HepG2 (cell line): ENCODE results near the gene CDC27.

Experiments
- CTCF ChIP-seq: sonication (generic); formaldehyde crosslinking; IDR thresholded peaks from 2 replicates; pipeline ENCODE4 v1.5.0; 2020; ENCODE audit warnings: mild to moderate bottlenecking, missing genetic modification reagents, moderate library complexity
- EZH2 ChIP-seq: conservative IDR thresholded peaks from 2 replicates; pipeline ENCODE4 v1.6.1; 2012; ENCODE audit warnings: mild to moderate bottlenecking, low read depth, low read length, moderate library complexity
- FOXA3 ChIP-seq: IDR thresholded peaks from 2 replicates; pipeline ENCODE4 v1.6.1; 2016; ENCODE audit warnings: missing genetic modification reagents, missing compliant biosample characterization
- GTF2F1 ChIP-seq: fragments of 150-350 bp; IDR thresholded peaks from 2 replicates; pipeline ENCODE4 v1.6.1; 2014; ENCODE audit warnings: low read length
- JUND ChIP-seq: sonication (generic); formaldehyde crosslinking; IDR thresholded peaks from 2 replicates; pipeline ENCODE4 v1.8.0; 2022; ENCODE audit warnings: mild to moderate bottlenecking, missing genetic modification reagents
- NR2F1 ChIP-seq, 2 experiments: fragments of 450-650 bp in 1 of 2; formaldehyde crosslinking in 1 of 2; IDR thresholded peaks; 2 replicates each; pipeline versions ENCODE4 v1.5.0 to v1.6.1; 2016 to 2020; ENCODE audit warnings: mild to moderate bottlenecking in 1 of 2, missing compliant biosample characterization in 1 of 2, missing genetic modification reagents in 1 of 2, moderate library complexity in 1 of 2
- POLR2A ChIP-seq, 2 experiments: IDR thresholded peaks; 2 replicates each; pipeline ENCODE4 v1.6.1; 2011; ENCODE audit warnings: low read depth in 2 of 2, low read length in 2 of 2, mild to moderate bottlenecking in 1 of 2, moderate library complexity in 1 of 2; ENCODE audit not compliant: insufficient read depth in 1 of 2
- SMAD3 ChIP-seq: sonication (generic); formaldehyde crosslinking; IDR thresholded peaks from 2 replicates; pipeline ENCODE4 v1.4.0; 2020; ENCODE audit warnings: missing genetic modification reagents
- SMC3 ChIP-seq: IDR thresholded peaks from 2 replicates; pipeline ENCODE4 v1.6.1; 2011; ENCODE audit warnings: low read length, improper control_type of control experiment
- ZNF121 ChIP-seq: sonication (generic); formaldehyde crosslinking; IDR thresholded peaks from 2 replicates; pipeline ENCODE4 v1.5.0; 2020; ENCODE audit warnings: mild to moderate bottlenecking, missing genetic modification reagents
- ZNF747 ChIP-seq: sonication (generic); formaldehyde crosslinking; IDR thresholded peaks from 2 replicates; pipeline ENCODE4 v1.8.1; 2023; ENCODE audit warnings: missing genetic modification reagents, mild to moderate bottlenecking, borderline replicate concordance

DNA sequence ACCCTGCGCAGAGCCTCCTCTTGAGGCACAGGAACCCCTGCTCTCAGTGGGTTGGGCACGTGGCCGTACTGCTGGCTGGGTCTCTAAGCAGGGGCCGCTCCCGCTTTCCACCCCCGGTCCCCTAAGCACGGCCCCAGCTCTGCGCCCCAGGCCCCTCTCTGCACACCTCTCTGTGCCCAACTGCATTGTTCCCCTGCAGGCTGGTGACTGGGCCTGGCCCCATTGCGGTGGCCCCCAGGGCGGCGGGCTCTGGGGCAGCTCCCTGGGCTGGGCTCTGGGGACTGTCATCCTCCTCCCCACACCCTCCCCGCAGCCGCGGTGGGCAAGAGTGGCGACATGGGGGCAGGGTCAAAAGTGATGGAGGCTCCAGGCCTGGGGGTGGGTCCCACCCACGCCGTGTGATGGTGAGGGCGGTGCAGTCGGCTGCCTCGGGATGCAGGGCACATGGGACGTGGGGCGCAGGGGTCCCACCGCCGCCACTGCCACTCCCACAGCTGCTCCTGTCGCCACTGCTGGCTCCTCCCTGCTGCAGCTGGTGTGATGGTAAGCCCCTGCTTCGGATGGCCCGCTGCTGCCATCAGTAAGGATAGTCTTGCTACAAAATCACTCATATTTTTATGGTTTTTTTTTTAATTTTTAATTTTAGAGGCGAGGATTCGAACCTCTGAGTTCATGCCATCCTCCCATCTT is 49.4 kb upstream of the CDC27 start:
- TF ChIP-seq SMAD3 (CRISPR knock-in tag) (no peak), FOXA3 (no peak), NR2F1 (CRISPR knock-in tag; IDR thresholded peaks at IDR 0.05) (no peak), JUND (CRISPR knock-in tag) (no peak), SMC3 (no peak), CTCF (no peak), GTF2F1 (no peak), EZH2 (no peak), POLR2A (IDR thresholded peaks at IDR 0.05; ENCODE audit: insufficient read depth in 1 of 2, low read depth in 2 of 2, low read length in 2 of 2) (no peak), ZNF747 (no peak), ZNF121 (CRISPR knock-in tag) (no peak)
